HG03565 (cell line): ENCODE results near the gene GLIS1.

Experiments
- ATAC-seq: cut with Tn5 transposase; IDR thresholded peaks from one replicate; pipeline ENCODE4 v1.9.1; 2021; ENCODE audit warnings: mild to moderate bottlenecking, moderate library complexity; ENCODE audit not compliant: unreplicated experiment

Gene GLIS1

GRCh38 chr1:53553734-53554509, 185.0 kb downstream of the GLIS1 start:
- ATAC-seq = no peak

- ATAC-seq = no peak
Observed at GRCh38 chr1:53552981-53553733, 185.8 kb downstream of the GLIS1 start.

- no peak for ATAC-seq
Observed at GRCh38 chr1:53552146-53552861, 186.7 kb downstream of the GLIS1 start.

GRCh38 chr1:53551428-53551995, 187.5 kb downstream of the GLIS1 start:
- ATAC-seq = no peak

GRCh38 chr1:53550201-53550741, 188.7 kb downstream of the GLIS1 start:
- no peak for ATAC-seq

- no peak for ATAC-seq
Observed at GRCh38 chr1:53549781-53550180, 189.2 kb downstream of the GLIS1 start.

GRCh38 chr1:53549287-53549686, 189.7 kb downstream of the GLIS1 start:
- ATAC-seq = no peak

- ATAC-seq = no peak
Observed at GRCh38 chr1:53548031-53548491, 190.9 kb downstream of the GLIS1 start.

- no peak for ATAC-seq
Observed at GRCh38 chr1:53547231-53547790, 191.7 kb downstream of the GLIS1 start.

GRCh38 chr1:53546409-53547155, 192.4 kb downstream of the GLIS1 start:
- no peak for ATAC-seq

- ATAC-seq = no peak
Observed at GRCh38 chr1:53545663-53546408, 193.1 kb downstream of the GLIS1 start.

- no peak for ATAC-seq
Observed at GRCh38 chr1:53544728-53545515, 194.0 kb downstream of the GLIS1 start.

GRCh38 chr1:53543778-53544695, 194.9 kb downstream of the GLIS1 start:
- ATAC-seq = no peak

- ATAC-seq = no peak
Observed at GRCh38 chr1:53543130-53543777, 195.7 kb downstream of the GLIS1 start.

- no peak for ATAC-seq
Observed at GRCh38 chr1:53542551-53542950, 196.4 kb downstream of the GLIS1 start.

GRCh38 chr1:53541761-53542550, 197.0 kb downstream of the GLIS1 start:
- no peak for ATAC-seq
